Activated CD8-positive, alpha-beta memory T cell treated with anti-CD3 and anti-CD28 coated beads, Interleukin-2, amount 50 U/mL, for 4 hours (primary cell): Measurements from ENCODE around the gene INSM2.

Experiments used
- DNase-seq: peaks from one replicate; pipeline ENCODE4 v3.0.0-alpha.2; 2020

Gene INSM2

DNA sequence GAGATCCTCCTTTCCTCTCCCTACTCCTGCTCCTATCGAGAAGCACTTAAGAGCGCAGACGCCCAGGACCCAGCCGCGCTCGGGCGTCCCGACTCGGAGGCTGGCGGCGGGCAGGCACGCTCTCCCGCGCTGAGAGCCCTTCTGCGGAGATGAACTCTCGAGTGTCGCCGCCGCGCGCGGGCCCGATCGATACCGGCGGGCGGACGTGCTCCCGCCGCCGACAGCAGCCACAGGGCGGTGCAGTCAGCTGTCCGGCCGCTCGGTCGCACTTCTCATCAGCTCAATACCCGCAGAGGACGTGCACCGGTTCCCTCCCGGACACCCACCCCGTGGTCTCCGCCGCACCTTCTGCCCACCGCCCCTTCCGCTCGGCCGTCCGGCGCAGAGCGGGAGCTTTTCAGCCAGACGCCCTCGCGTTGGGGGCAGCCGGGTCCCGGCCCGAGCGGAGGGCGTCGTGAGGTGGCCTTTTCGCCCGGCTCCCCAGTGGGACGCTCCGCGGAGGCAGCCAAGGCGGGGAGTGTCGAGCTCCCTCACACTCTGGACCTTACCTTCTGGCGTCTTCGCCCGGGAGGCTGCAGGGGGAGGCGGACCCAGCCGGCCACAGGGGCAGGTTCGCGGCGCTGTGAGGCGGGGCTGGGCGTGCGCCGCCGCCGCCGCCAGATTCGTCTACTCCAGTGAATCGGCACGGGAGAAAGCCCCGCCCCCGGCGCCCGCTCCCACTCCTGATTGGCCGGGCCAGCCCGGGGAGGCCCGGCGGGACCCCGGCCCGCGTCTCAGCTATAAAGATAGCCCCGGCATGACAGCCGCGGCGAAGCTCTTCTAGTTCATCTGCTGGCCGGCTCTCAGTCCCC lies at the start of gene INSM2:
TSS of gene INSM2 (plus strand) at position 808 of the 851 bp plus-strand sequence. CDS start 89 bp downstream, outside the sequence.
- DNase-seq, result peak; percentile 66

- DNase-seq, result no peak
Observed at GRCh38 chr14:35492569-35493014, 41.4 kb upstream of the INSM2 start.

DNA sequence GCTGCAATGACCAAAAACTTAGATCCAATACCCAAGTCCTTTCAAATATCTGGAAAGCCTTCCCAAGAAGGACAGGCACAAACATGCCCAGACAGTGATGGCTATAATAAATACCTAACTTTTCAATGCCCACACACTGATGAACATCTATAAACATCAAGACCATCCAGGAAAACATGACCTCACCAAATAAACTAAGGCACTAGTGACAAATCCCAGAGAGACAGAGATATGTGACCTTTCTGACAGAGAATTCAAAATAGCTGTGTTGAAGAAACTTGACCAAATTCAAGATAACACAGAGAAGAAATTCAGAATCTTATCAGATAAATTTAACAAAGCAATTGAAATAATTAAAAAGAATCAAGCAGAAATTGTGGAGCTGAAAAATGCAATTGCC lies 38.7 kb upstream of the INSM2 start:
- no peak for DNase-seq

DNA sequence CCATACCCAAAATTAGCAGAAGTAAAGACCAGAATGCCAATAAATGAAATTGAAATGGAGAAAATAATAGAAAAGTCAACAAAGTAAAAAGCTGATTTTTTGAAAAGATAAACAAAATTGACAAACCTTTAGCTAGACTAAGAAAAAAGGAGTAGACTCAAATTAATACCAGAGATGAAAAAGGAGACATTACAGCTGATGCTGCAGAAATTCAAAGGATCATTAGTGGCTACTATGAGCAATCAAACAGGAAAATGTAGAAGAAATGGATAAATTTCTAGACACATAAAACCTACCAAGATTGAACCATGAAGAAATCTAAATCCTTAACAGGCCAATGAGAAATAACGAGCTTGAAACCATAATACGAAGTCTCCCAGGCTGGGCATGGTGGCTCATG lies 34.8 kb upstream of the INSM2 start:
- DNase-seq, result no peak

DNA sequence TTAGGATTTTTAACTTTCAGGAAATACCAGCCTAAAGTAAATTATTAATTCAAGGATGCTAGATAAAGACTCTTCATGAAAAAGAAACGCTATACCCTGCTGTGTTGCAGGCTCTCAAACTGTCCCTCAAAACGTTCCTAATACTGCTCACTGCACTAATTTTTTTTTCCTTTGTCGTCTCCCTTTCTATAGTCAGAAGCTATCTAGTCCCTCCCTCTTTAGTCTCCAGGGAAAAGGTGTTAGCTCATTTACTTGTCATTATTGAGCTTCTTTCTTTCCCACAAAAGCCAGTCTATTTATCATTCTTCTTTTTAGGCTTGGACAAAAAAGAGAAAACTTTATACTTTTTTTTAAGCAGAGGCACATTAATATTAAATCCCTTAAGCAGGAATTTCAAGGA lies 30.3 kb upstream of the INSM2 start:
- DNase-seq, result no peak

GRCh38 chr14:35504260-35504659 lies 29.7 kb upstream of the INSM2 start:
- no peak for DNase-seq

DNA sequence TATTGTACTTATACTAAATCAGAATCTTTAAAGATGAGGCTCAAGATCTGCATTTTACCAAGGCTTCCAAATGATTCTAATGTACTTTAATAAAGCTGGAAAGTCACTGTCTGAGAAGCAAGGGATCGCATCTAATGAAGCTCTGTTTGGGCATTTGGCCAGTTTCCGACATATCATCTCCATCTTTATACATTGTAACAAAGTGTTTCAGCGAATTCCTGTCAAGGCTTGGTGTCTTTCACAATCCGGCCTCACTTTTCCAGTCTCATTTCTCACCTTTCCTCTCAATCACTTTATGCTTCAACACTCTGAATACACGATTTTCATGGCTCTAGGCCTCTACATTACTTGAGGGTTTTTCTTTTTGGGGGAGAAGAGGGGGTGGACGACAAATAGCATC lies 27.5 kb upstream of the INSM2 start:
- no peak for DNase-seq

GRCh38 chr14:35506927-35507326 lies 27.0 kb upstream of the INSM2 start:
- no peak for DNase-seq

DNA sequence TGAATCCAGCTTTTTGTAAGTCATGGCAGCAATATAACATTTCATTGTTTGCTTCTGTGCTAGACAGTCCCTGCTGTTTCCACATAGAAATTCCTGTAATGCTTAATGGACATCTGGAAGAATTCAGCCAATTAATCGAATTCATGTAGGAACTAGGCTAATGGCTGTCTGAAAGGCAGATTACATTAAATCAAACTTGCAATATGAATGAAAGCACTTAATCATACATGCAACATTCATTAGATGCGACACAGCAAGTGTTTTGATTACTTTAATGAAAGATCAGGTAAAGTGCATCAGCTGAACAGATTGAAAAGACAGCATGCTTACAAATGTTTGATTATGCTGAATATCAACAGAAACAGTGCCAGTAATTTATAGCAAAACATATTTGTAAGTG lies 24.1 kb upstream of the INSM2 start:
- no peak for DNase-seq

- DNase-seq, result no peak
Observed at GRCh38 chr14:35512765-35513164, 21.2 kb upstream of the INSM2 start.

DNA sequence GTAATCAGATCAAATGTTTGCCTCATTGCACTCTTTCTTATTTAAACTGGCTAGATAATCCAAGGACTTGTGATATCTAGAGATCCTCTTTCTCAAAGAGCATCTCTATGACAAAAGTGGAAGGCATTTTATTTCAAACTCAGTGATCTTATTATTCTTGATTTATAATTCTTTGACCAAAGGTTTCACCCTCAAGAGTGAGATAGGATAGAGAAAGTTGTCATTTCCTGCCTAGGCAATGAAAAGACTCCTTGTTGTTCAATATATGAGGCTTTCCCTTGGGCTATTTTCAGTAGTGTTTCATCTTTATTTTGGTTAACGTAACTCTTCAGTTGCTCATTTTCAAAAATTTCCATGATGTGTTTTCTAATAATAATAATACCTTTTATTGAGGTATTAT lies 18.0 kb upstream of the INSM2 start:
- no peak for DNase-seq

DNA sequence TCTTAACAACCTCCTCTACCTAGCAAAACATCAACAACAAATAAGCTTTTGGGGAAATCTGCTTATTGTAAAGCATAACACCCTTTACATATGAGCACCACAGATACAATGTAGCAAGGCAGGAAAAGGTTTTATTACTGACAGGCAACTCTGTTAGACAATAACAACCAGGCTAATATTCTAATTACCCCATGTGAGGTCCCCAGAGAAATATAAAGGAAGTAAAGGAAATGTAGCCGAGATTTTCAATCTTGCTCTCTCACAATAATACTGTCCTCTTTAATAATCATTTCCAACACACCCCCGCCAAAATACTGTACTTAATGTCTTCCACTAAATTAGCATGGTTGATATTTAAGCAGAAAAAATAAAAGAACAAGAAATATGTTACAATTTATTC lies 14.0 kb upstream of the INSM2 start:
- DNase-seq, result no peak

- no peak for DNase-seq
Observed at GRCh38 chr14:35525695-35526094, 8.3 kb upstream of the INSM2 start.

DNA sequence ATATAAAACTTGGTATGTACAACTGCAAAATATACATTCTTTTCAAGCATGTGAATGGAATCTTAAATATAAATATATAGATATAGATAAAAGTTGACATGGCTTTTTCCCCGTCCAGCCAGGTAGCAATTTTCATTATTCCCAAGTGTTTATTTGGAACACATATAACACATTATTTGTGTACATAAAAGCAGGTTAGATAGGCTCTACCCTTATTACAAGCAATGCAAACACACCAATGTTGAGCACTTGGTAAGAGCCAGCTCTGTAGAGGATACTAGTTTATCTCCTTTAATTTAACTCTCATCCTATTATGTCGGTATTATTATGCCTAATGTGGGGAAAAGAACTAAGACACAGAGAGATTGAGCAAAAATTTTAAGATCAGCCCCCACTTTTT lies 7.0 kb upstream of the INSM2 start:
- DNase-seq, result no peak

- DNase-seq, result no peak
Observed at GRCh38 chr14:35531960-35532747, 1.8 kb upstream of the INSM2 start.

DNA sequence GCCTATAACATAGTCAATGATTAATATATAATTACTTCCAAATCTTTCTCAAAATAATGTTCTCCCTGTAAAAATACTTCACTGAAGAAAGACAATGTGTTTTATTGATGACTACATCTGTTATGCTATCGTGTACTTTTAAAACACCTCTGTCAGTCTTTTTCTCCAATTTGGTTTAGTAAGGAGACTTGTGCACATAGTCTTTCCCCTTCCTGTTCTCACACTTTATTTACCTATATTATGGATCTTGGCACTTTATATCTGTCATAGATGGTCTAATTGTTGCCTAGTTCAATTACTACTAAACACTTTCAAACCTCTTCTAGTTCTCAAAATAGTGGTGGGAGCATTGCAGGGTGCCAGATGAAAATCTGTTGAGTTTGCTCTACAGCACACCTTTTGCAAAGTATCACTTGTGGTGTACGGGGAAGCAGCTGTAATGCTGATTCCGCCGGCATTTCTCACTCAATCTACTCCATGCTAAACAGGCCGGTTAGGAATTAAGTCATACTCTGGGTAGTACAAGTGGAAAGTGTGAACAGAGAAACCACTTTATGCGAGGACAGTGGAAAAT lies 1.1 kb upstream of the INSM2 start:
- no peak for DNase-seq

DNA sequence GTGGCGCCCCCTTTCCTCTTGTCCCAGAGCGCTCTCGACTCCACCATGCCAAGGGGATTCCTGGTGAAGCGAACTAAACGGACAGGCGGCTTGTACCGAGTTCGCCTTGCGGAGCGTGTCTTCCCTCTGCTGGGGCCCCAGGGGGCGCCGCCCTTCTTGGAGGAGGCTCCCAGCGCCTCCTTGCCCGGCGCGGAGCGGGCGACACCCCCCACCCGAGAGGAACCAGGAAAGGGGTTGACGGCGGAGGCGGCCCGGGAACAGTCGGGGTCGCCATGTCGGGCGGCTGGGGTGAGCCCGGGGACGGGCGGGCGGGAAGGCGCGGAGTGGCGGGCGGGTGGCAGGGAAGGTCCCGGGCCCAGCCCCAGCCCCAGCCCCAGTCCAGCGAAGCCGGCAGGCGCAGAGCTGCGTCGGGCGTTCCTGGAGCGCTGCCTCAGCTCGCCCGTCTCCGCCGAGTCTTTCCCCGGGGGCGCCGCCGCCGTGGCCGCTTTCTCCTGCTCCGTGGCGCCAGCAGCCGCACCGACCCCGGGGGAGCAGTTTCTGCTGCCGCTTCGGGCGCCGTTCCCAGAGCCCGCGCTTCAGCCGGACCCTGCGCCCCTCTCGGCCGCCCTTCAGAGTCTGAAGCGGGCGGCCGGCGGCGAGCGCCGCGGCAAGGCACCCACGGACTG lies 376 bp downstream of the INSM2 start:
- DNase-seq, result peak; percentile 24

DNA sequence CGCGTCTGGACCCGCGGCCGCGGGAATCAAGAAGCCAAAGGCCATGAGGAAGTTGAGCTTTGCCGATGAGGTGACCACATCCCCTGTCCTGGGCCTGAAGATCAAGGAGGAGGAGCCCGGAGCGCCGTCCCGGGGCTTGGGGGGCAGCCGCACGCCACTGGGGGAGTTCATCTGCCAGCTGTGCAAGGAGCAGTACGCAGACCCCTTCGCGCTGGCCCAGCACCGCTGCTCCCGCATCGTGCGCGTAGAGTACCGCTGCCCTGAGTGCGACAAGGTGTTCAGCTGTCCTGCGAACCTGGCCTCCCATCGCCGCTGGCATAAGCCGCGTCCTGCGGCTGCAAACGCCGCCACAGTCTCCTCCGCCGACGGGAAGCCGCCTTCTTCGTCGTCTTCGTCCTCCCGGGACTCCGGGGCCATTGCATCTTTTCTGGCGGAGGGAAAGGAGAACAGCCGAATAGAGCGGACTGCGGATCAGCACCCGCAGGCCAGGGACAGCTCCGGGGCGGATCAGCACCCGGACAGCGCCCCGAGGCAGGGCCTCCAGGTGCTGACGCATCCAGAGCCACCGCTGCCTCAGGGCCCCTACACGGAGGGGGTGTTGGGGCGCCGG lies 1.0 kb downstream of the INSM2 start:
- peak; percentile 60 for DNase-seq

GRCh38 chr14:35535483-35536112 lies 1.6 kb downstream of the INSM2 start:
- DNase-seq, result no peak

DNA sequence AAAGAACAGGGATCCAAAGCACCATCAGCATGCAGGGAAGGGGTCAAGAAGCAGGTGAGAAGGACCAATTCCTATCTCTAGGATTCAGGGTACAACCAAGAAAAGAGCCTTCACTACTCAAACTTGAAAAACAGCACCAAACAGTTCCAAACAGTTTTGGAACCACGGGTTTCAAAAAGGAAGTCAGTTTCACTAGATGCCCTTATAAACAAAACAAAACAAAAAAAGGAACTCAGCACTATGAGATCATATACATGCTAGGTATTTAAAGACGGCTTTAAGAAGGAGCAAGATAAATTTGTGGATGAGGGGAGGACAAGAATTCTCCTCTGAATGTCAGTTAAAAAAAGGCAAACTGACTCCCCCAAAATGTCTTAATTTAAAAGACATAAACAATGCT lies 6.0 kb downstream of the INSM2 start:
- DNase-seq, result no peak

DNA sequence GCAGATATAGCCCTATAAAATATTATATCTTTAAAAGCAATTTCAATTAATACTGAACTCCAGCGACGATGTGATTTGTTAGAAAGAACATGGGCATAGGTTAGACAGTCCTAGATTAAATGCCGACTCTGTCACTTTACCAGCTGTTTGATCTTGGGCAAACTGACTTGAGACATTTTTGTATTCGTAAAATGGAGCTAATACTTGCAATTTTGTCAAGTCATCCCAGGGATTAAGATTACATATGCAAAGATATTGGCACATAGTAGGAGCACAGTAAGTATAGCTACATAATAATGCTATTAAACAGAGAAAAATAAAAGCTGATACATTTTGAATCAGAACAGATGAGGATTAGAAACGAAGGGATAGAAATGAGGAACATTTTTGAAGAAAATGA lies 9.0 kb downstream of the INSM2 start:
- DNase-seq, result no peak

- DNase-seq, result no peak
Observed at GRCh38 chr14:35549551-35549950, 15.6 kb downstream of the INSM2 start.
